Activated CD4-positive, alpha-beta memory T cell treated with anti-CD3 and anti-CD28 coated beads for 36 hours (primary cell): ENCODE results near the gene GMDS. TPM values are rescaled to one million over a fixed set of nuclear protein-coding genes. Genes with fewer than 3 reads are reported as not detected.

Experiments used
- CTCF ChIA-PET: fragments of 350-600 bp; sonication (Branson Sonifier 250); formaldehyde crosslinking; loops from one replicate; lab custom pipeline; 2021; ENCODE audit warnings: antibody characterized with exemption, inconsistent platforms; lab: Charles Lee
- POLR2A ChIA-PET: fragments of 350-600 bp; sonication (Branson Sonifier 250); formaldehyde crosslinking; loops from one replicate; lab custom pipeline; 2021; ENCODE audit warnings: antibody characterized with exemption; lab: Charles Lee
- DNase-seq: peaks from one replicate; pipeline ENCODE4 v3.0.0-alpha.2; 2020
- H3K27ac Mint-ChIP-seq: one replicate; pipeline ENCODE4 v1.8.0; 2021; ENCODE audit warnings: mixed read lengths
- H3K27me3 Mint-ChIP-seq: one replicate; pipeline ENCODE4 v1.8.0; 2021; ENCODE audit warnings: mixed read lengths
- H3K36me3 Mint-ChIP-seq: one replicate; pipeline ENCODE4 v1.8.0; 2021; ENCODE audit warnings: mixed read lengths
- H3K4me1 Mint-ChIP-seq: one replicate; pipeline ENCODE4 v1.8.0; 2021; ENCODE audit warnings: low read depth, mixed read lengths
- H3K4me3 Mint-ChIP-seq: one replicate; pipeline ENCODE4 v1.8.0; 2021; ENCODE audit warnings: mild to moderate bottlenecking, mixed read lengths
- H3K9me3 Mint-ChIP-seq: one replicate; pipeline ENCODE4 v1.8.0; 2021; ENCODE audit warnings: mixed read lengths
- intact Hi-C: fragments of 100-400 bp; cut with micrococcal nuclease; formaldehyde crosslinking; loops from one replicate; pipeline ENCODE4 v1.15.1; 2023
- total RNA-seq, 2 experiments: library from RNA; stranded (reverse); gene quantifications; one replicate each; pipeline ENCODE4 v1.2.3, GENCODE V29; 2021

Gene GMDS
- total RNA-seq, 2 experiments from 2014 or later = 34.7 to 36.4 TPM

DNA sequence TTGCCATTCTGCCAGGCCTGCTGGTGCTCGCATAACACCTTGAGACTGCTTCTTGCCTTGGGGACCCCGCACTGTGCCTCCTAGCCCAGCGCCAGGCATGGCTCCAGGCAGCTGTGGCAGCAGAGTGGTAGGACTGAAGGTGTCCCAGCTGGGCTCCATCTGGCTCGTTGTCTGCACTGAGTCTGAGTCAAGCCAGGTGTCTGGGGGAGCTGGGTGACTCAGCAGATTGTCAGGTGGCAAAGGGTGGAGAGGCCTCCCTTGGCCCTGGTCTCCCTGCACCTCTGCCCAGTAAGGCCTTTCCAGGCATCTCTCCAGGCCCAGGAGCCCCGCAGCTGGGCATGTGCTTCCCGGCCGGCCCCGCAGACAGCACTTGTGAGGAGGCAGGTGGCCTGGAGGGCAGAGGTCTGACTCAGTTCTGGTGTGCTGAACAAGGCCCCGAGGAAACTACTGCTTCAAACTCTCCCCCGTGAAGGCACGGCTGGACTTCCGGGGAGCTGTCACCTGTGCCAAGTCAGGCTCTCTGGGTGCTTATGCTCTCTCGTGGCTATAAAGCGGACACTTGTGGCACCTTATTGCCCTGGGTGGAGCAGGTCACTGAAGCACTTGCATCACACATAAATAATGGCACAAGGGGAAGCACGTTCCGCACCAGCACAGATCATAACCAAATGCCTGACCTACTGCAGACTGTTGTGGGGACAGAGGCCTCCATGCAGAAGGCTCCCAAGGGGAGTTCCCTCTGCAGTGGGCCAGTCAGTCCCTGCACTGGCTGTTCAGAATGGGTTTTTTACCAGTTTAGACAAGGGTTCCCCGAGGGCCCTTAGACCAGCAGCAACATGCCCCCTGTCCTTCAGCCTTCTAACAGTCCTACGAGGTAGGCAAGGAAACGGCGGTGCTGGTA is 608.2 kb downstream of the GMDS start:
- POLR2A ChIA-PET = no interaction called here
- DNase-seq = no peak
- H3K4me1 Mint-ChIP-seq = no peaks in the 10 kb centered on the region
- H3K27me3 Mint-ChIP-seq = peaks cover 2% of the 10 kb centered on the region
- H3K4me3 Mint-ChIP-seq = no peak overlapping the region
- intact Hi-C loops = no loop called here
- no peaks in the 10 kb centered on the region for H3K9me3 Mint-ChIP-seq
- CTCF ChIA-PET = no interaction called here
- H3K36me3 Mint-ChIP-seq = peaks cover 1% of the 10 kb centered on the region
- no peak overlapping the region for H3K27ac Mint-ChIP-seq

DNA sequence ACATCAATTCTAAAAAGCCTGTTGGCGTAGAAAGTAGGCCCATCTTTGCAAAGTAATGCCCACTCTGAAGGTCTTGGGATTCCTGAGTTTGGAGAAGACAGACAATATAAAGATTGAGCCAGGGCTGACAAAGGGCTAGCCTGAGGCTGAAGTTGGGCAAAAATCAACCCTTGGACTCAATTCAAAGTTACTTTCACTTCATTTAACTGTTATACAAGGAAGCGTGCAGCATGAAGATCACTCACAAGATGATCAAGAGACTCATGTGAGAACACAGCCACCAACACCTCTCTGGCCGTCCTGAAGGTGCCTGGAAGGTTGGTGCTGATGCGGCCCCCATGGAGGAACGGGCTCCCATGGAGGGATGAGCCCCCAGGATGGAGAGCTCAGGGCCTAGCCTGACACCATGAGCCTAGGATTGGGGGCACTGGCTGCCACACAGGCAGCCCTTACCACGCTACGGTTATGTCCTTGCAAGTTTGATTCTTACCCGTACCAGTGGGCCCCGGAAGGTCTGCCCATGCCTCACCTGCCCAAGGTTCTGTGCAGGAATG is 609.1 kb downstream of the GMDS start:
- H3K36me3 Mint-ChIP-seq = peaks cover 3% of the 10 kb centered on the region
- H3K27ac Mint-ChIP-seq = no peak overlapping the region
- no peaks in the 10 kb centered on the region for H3K9me3 Mint-ChIP-seq
- H3K4me1 Mint-ChIP-seq = no peaks in the 10 kb centered on the region
- peaks cover 3% of the 10 kb centered on the region for H3K27me3 Mint-ChIP-seq
- no peak for DNase-seq
- CTCF ChIA-PET = no interaction called here
- H3K4me3 Mint-ChIP-seq = no peak overlapping the region
- intact Hi-C loops = no loop called here
- POLR2A ChIA-PET = no interaction called here

- intact Hi-C loops = no loop called here
- no peak overlapping the region for H3K4me3 Mint-ChIP-seq
- H3K27ac Mint-ChIP-seq = no peak overlapping the region
- H3K4me1 Mint-ChIP-seq = no peaks in the 10 kb centered on the region
- POLR2A ChIA-PET = no interaction called here
- CTCF ChIA-PET = no interaction called here
- no peaks in the 10 kb centered on the region for H3K9me3 Mint-ChIP-seq
- H3K27me3 Mint-ChIP-seq = peaks cover 6% of the 10 kb centered on the region
- H3K36me3 Mint-ChIP-seq = peaks cover 3% of the 10 kb centered on the region
- no peak for DNase-seq
Observed at GRCh38 chr6:1635305-1636010, 609.9 kb downstream of the GMDS start.

DNA sequence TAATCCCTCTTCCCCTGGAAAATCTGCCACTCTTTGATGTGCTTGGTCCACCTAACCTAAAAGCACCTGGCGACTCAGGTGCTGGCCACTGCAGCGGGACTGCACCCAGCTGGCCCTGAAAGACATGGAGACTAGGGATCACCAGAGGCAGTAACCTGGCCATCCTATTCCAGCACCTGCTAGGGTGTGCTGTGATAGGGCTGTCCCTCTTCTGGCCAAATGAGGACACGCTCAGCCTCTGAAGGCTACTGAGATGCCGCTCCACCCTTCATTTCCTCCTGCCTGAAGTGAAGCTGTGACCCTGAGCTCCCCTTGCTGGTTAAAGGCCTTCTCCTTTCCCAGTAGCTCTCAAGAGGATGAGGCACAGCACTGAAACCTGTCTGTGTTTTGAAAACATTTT is 611.3 kb downstream of the GMDS start:
- Mint-ChIP-seq H3K4me1 (no peaks in the 10 kb centered on the region), H3K27me3 (peaks cover 8% of the 10 kb centered on the region), H3K4me3 (no peak overlapping the region), H3K36me3 (peaks cover 3% of the 10 kb centered on the region), H3K9me3 (no peaks in the 10 kb centered on the region), H3K27ac (no peak overlapping the region)
- intact Hi-C loops = no loop called here
- DNase-seq = no peak
- ChIA-PET POLR2A (no interaction called here), CTCF (no interaction called here)

DNA sequence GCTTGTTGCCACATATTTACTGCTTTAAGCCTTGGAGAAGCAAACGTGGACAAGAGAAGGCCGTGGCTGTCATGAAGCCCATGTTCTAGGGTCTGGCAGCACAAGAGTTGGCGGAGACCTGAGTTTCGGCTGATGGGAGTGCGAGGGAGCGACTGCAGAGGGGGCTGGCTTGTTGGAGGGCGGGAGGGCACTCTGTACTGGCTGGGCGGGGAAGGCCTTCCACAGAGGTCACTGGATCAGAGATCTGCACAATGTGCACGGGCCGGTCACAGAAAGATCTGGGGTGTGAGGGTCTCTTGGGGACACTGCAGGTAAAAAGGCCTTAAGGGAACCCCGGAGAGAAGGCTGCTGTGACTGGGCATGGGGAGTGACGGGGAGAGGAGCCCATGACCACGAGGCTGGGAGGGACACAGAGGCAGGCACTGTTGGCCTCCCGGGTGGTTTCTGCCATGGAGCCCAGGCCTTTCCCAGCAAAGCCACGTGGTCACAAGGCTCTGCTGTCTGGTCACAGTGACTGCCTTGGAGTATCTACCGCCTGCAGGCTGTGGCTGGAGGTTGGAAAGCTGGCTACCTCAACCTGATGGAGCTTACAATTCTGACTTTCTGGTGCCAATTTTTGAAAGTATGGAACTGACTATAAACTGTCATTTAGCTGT is 611.9 kb downstream of the GMDS start:
- Mint-ChIP-seq H3K9me3 (no peaks in the 10 kb centered on the region), H3K27me3 (peaks cover 11% of the 10 kb centered on the region), H3K36me3 (peaks cover 3% of the 10 kb centered on the region), H3K27ac (no peak overlapping the region), H3K4me1 (no peaks in the 10 kb centered on the region), H3K4me3 (no peak overlapping the region)
- POLR2A ChIA-PET = no interaction called here
- CTCF ChIA-PET = no interaction called here
- intact Hi-C loops = no loop called here
- DNase-seq = no peak

DNA sequence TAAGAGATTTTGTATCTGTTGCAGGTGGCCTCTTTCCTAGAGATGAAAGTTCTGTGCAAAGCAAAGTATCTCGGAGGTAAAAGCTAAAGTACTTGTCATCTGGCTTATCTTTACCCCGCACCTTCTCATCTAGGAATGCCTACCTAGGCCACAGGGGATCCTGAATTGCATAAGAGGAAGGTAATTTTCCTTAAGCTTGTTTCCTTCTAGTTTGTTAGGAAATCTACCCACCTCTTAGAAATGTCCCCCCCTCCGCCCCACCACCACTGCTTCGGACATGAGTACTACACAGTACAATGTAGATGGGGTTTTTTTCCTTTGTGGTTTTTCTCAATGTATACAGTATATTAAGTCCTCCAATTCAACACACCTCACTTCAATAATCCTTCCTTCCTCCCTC is 614.2 kb downstream of the GMDS start:
- no peaks in the 10 kb centered on the region for H3K4me1 Mint-ChIP-seq
- no peak overlapping the region for H3K27ac Mint-ChIP-seq
- CTCF ChIA-PET = interaction anchor here (0.5 to 1.4 kb wide), 2 partner anchors 473 to 540 kb away, joined by 4 read pairs; no protein-coding TSS in a partner anchor
- no peak for DNase-seq
- intact Hi-C loops = no loop called here
- POLR2A ChIA-PET = no interaction called here
- H3K9me3 Mint-ChIP-seq = no peaks in the 10 kb centered on the region
- peaks cover 3% of the 10 kb centered on the region for H3K36me3 Mint-ChIP-seq
- H3K27me3 Mint-ChIP-seq = peaks cover 28% of the 10 kb centered on the region
- no peak overlapping the region for H3K4me3 Mint-ChIP-seq

GRCh38 chr6:1630771-1631217 is 614.6 kb downstream of the GMDS start:
- Mint-ChIP-seq H3K27me3 (peaks cover 32% of the 10 kb centered on the region), H3K36me3 (peaks cover 3% of the 10 kb centered on the region), H3K27ac (no peak overlapping the region), H3K4me1 (peaks cover 2% of the 10 kb centered on the region), H3K4me3 (no peak overlapping the region), H3K9me3 (no peaks in the 10 kb centered on the region)
- no peak for DNase-seq
- POLR2A ChIA-PET = no interaction called here
- CTCF ChIA-PET = interaction anchor here (0.5 to 1.4 kb wide), 2 partner anchors 474 to 540 kb away, joined by 4 read pairs; no protein-coding TSS in a partner anchor
- intact Hi-C loops = no loop called here

- peaks cover 36% of the 10 kb centered on the region for H3K27me3 Mint-ChIP-seq
- ChIA-PET POLR2A (no interaction called here), CTCF (interaction anchor here (0.6 to 1.4 kb wide), 2 partner anchors 32 to 474 kb away, joined by 3 to 4 read pairs; no protein-coding TSS in a partner anchor)
- peaks cover 3% of the 10 kb centered on the region for H3K36me3 Mint-ChIP-seq
- peaks cover 5% of the 10 kb centered on the region for H3K4me1 Mint-ChIP-seq
- H3K27ac Mint-ChIP-seq = no peak overlapping the region
- H3K4me3 Mint-ChIP-seq = no peak overlapping the region
- H3K9me3 Mint-ChIP-seq = no peaks in the 10 kb centered on the region
- DNase-seq = no peak
- intact Hi-C loops = no loop called here
Observed at GRCh38 chr6:1630212-1630770, 615.1 kb downstream of the GMDS start.

DNA sequence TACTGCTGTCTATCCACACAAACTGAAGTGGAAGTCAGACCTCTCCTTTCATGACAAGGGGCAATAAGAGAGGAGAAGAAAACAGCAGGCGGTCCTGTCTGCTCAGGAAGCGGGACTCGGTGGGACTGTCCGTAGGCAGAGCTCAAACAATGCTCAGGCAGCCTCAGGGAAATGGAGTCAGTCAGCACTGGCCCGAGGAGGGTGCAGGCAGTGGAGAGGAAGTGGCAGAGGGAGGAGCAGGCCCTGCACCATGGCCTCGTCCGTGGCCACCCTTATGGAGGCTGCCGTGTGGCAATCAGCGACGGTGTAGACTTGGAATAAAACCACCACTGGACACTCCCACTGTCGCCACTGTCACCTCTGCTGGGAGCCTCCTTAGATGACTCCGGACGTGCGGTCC is 616.1 kb downstream of the GMDS start:
- no peak overlapping the region for H3K4me3 Mint-ChIP-seq
- intact Hi-C loops = no loop called here
- CTCF ChIA-PET = no interaction called here
- H3K27ac Mint-ChIP-seq = no peak overlapping the region
- peaks cover 39% of the 10 kb centered on the region for H3K27me3 Mint-ChIP-seq
- peaks cover 3% of the 10 kb centered on the region for H3K36me3 Mint-ChIP-seq
- POLR2A ChIA-PET = no interaction called here
- no peak for DNase-seq
- peaks cover 9% of the 10 kb centered on the region for H3K4me1 Mint-ChIP-seq
- no peaks in the 10 kb centered on the region for H3K9me3 Mint-ChIP-seq

DNA sequence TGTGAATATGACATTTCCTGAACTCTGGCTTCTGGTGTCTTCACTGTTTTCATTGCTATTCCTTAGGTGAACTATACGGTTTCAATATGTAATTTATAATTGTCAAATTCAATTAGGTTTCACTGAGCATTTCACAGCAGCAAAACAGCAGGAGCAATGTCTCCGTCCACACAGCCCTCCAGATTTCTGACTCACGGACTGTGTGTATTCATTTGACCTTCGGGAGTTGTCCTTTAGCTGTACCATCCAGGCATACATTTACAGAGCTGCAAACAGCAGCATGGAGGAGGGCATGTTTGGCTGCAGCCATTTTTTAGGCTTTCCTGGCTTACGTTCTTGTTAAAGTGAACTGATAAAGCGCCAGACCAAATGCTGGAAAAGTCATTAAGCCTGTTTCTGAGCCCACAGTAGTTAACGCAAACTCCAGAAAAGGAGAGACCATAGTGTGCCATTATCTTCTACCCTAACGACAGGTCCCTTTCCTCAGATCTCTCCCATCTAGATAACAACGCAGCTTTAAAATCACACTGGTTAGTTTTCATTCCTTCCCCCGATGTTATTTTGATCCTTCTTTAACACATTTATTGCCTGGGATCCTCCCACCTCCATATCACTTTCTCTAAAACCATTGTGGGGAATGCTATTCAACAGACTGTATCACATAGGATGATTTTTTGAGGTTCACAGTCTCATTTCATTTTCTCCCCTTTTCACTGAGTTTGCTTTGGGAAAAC is 617.4 kb downstream of the GMDS start:
- Mint-ChIP-seq H3K4me3 (no peak overlapping the region), H3K27me3 (peaks cover 45% of the 10 kb centered on the region), H3K36me3 (peaks cover 10% of the 10 kb centered on the region), H3K27ac (no peak overlapping the region), H3K4me1 (peaks cover 11% of the 10 kb centered on the region), H3K9me3 (no peaks in the 10 kb centered on the region)
- CTCF ChIA-PET = interaction anchor here (1.1 to 1.4 kb wide), 3 partner anchors 32 to 1007 kb away, joined by 3 to 7 read pairs (median 3); no protein-coding TSS in a partner anchor
- POLR2A ChIA-PET = no interaction called here
- intact Hi-C loops = no loop called here
- no peak for DNase-seq

GRCh38 chr6:1626481-1626880 is 618.9 kb downstream of the GMDS start:
- intact Hi-C loops = no loop called here
- Mint-ChIP-seq H3K4me3 (no peak overlapping the region), H3K27me3 (peaks cover 49% of the 10 kb centered on the region), H3K36me3 (peaks cover 15% of the 10 kb centered on the region), H3K27ac (no peak overlapping the region), H3K9me3 (no peaks in the 10 kb centered on the region), H3K4me1 (peaks cover 11% of the 10 kb centered on the region)
- CTCF ChIA-PET = interaction anchor here (0.6 to 2.5 kb wide), 5 partner anchors 15 to 1008 kb away, joined by 3 to 11 read pairs (median 4); partner anchors contain the start of gene FOXC1
- POLR2A ChIA-PET = interaction anchor here (0.8 kb wide), 1 partner anchor 12 kb away, joined by 3 read pairs; no protein-coding TSS in a partner anchor
- DNase-seq = no peak
